GM12878 (cell line): ENCODE results near the gene SH3D19.

Experiments used
- CTCF ChIP-seq, 3 experiments: IDR thresholded peaks in 2 of 3; conservative IDR thresholded peaks in 1 of 3; 2 replicates each; pipeline ENCODE4 v1.5.1; 2011; ENCODE audit warnings: low read depth in 3 of 3, low read length in 3 of 3, mild to moderate bottlenecking in 3 of 3, control low read depth in 2 of 3, moderate library complexity in 2 of 3, inconsistent platforms in 1 of 3, mixed read lengths in 1 of 3; ENCODE audit not compliant: control insufficient read depth in 2 of 3, insufficient read depth in 1 of 3; ENCODE audit errors: extremely low read depth in 1 of 3
- EP300 ChIP-seq, 2 experiments: fragments of 150-350 bp in 1 of 2; IDR thresholded peaks; 2 replicates each; pipeline ENCODE4 v1.6.1; 2011 to 2012; ENCODE audit warnings: low read depth in 2 of 2, low read length in 2 of 2, borderline replicate concordance in 1 of 2, improper control_type of control experiment in 1 of 2, inconsistent platforms in 1 of 2; ENCODE audit not compliant: control insufficient read depth in 1 of 2
- EZH2 ChIP-seq: IDR thresholded peaks from 2 replicates; pipeline ENCODE4 v1.6.1; 2012; ENCODE audit warnings: low read depth, mild to moderate bottlenecking, control low read depth, inconsistent platforms, low read length, borderline replicate concordance; ENCODE audit not compliant: control insufficient read depth
- FOS ChIP-seq: IDR thresholded peaks from 3 replicates; pipeline ENCODE4 v1.6.1; 2011; ENCODE audit warnings: borderline replicate concordance; ENCODE audit not compliant: insufficient read length; ENCODE audit errors: extremely low read depth
- JUND ChIP-seq: IDR thresholded peaks from 2 replicates; pipeline ENCODE4 v1.6.1; 2012; ENCODE audit warnings: low read depth, mild to moderate bottlenecking, low read length, improper control_type of control experiment, moderate library complexity
- MTA3 ChIP-seq: IDR thresholded peaks from 2 replicates; pipeline ENCODE4 v1.6.1; 2012; ENCODE audit warnings: low read length, inconsistent platforms, borderline replicate concordance
- POLR2A ChIP-seq: IDR thresholded peaks from 2 replicates; pipeline ENCODE4 v1.6.1; 2011; ENCODE audit warnings: low read depth, mild to moderate bottlenecking, low read length
- POLR2AphosphoS5 ChIP-seq: IDR thresholded peaks from 2 replicates; pipeline ENCODE4 v1.6.1; 2011; ENCODE audit warnings: mild to moderate bottlenecking, low read length, inconsistent platforms
- SKIL ChIP-seq: fragments of 450-650 bp; IDR thresholded peaks from 2 replicates; pipeline ENCODE4 v1.6.1; 2017; ENCODE audit warnings: mild to moderate bottlenecking, low read depth, inconsistent platforms; ENCODE audit not compliant: poor library complexity, severe bottlenecking
- SRF ChIP-seq, 2 experiments: IDR thresholded peaks; 2 replicates each; pipeline ENCODE4 v1.6.1; 2011; ENCODE audit warnings: low read depth in 2 of 2, low read length in 2 of 2, mild to moderate bottlenecking in 1 of 2, moderate library complexity in 1 of 2
- USF1 ChIP-seq: IDR thresholded peaks from 2 replicates; pipeline ENCODE4 v1.6.1; 2011; ENCODE audit warnings: borderline replicate concordance, low read depth, mild to moderate bottlenecking, moderate library complexity, mixed read lengths, low read length; ENCODE audit not compliant: insufficient read depth; ENCODE audit errors: extremely low read length
- ZBTB33 ChIP-seq: fragments of 450-650 bp; IDR thresholded peaks from 2 replicates; pipeline ENCODE4 v1.6.1; 2017; ENCODE audit warnings: mild to moderate bottlenecking
- TF ChIP-seq, protein P1 (sequence below): fragments of 450-650 bp; IDR thresholded peaks from 2 replicates; pipeline ENCODE4 v1.6.1; 2018; ENCODE audit warnings: borderline replicate concordance, mild to moderate bottlenecking; ENCODE audit not compliant: partially characterized antibody

DNA sequence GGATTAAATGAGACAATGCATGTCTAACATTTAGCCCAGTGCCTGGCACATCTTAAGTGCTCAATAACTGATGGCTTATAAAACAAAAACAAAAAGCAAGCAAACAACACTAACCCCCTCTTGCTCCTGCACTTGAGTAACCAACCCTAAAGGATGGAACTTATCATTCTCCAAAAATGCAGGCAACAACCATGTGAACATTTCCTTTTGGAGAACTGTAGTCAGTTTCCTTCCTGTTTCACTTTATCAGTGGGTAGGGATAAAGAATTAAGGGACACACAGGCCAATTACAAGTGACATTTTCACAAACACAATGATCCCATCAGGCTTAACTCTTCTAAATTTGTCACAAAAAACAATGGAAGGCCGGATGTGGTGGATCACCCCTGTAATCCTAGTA is 195.6 kb downstream of the SH3D19 start:
- TF ChIP-seq USF1: no peak
- TF ChIP-seq SRF (IDR thresholded peaks at IDR 0.05; ENCODE audit: low read depth in 2 of 2, low read length in 2 of 2): no peak
- no peak for TF ChIP-seq JUND
- TF ChIP-seq SKIL: no peak
- no peak for TF ChIP-seq EZH2
- TF ChIP-seq CTCF (IDR thresholded peaks at IDR 0.05 in 2 of 3, conservative IDR thresholded peaks at IDR 0.05 in 1 of 3; ENCODE audit: control insufficient read depth in 2 of 3, extremely low read depth in 1 of 3, insufficient read depth in 1 of 3, low read depth in 3 of 3, low read length in 3 of 3): no peak
- TF ChIP-seq EP300 (IDR thresholded peaks at IDR 0.05; ENCODE audit: borderline replicate concordance in 1 of 2, control insufficient read depth in 1 of 2, low read depth in 2 of 2, low read length in 2 of 2): no peak
- TF ChIP-seq, protein P1, sequence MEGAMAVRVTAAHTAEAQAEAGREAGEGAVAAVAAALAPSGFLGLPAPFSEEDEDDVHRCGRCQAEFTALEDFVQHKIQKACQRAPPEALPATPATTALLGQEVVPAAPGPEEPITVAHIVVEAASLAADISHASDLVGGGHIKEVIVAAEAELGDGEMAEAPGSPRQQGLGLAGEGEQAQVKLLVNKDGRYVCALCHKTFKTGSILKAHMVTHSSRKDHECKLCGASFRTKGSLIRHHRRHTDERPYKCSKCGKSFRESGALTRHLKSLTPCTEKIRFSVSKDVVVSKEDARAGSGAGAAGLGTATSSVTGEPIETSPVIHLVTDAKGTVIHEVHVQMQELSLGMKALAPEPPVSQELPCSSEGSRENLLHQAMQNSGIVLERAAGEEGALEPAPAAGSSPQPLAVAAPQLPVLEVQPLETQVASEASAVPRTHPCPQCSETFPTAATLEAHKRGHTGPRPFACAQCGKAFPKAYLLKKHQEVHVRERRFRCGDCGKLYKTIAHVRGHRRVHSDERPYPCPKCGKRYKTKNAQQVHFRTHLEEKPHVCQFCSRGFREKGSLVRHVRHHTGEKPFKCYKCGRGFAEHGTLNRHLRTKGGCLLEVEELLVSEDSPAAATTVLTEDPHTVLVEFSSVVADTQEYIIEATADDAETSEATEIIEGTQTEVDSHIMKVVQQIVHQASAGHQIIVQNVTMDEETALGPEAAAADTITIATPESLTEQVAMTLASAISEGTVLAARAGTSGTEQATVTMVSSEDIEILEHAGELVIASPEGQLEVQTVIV: no peak
- TF ChIP-seq POLR2AphosphoS5: no peak
- TF ChIP-seq ZBTB33: no peak
- no peak for TF ChIP-seq POLR2A
- TF ChIP-seq FOS: no peak
- no peak for TF ChIP-seq MTA3
